Suprapubic skin (tissue), 4 donors: ENCODE measurements around the gene BICC1. TPM values are rescaled to one million over a fixed set of nuclear protein-coding genes. Genes with fewer than 3 reads are reported as not detected.

ENCODE experiments used
- DNase-seq, 2 donors: peaks; one replicate each; pipeline ENCODE4 v3.0.0-alpha.2; 2019; ENCODE audit warnings: low spot score in 2 of 2
- H3K27ac ChIP-seq: fragments of 200-600 bp; sonication (generic); one replicate; pipeline ENCODE4 v1.5.1; 2019
- H3K27me3 ChIP-seq: fragments of 200-600 bp; sonication (generic); one replicate; pipeline ENCODE4 v1.5.1; 2019
- H3K36me3 ChIP-seq: fragments of 200-600 bp; sonication (generic); one replicate; pipeline ENCODE4 v1.5.1; 2019
- H3K4me1 ChIP-seq: fragments of 200-600 bp; sonication (generic); one replicate; pipeline ENCODE4 v1.5.1; 2019
- H3K4me3 ChIP-seq: fragments of 200-600 bp; sonication (generic); one replicate; pipeline ENCODE4 v1.5.1; 2019; ENCODE audit warnings: mild to moderate bottlenecking
- H3K9me3 ChIP-seq: fragments of 200-600 bp; sonication (generic); one replicate; pipeline ENCODE4 v1.5.1; 2019
- CTCF ChIP-seq, 2 donors: fragments of 200-600 bp in 1 of 2; fragments of 450-650 bp in 1 of 2; sonication (generic) in 1 of 2; IDR thresholded peaks; one replicate each; pipeline ENCODE4 v1.5.1; 2016 to 2019; ENCODE audit warnings: antibody characterized with exemption in 2 of 2, mild to moderate bottlenecking in 1 of 2, moderate library complexity in 1 of 2
- EP300 ChIP-seq: sonication (generic); formaldehyde crosslinking; IDR thresholded peaks from one replicate; pipeline ENCODE4 v1.6.1; 2017; ENCODE audit warnings: antibody characterized with exemption
- POLR2A ChIP-seq, 2 donors: fragments of 450-650 bp; IDR thresholded peaks; one replicate each; pipeline ENCODE4 v1.6.1; 2017; ENCODE audit warnings: antibody characterized with exemption in 2 of 2, mild to moderate bottlenecking in 2 of 2, moderate library complexity in 2 of 2
- POLR2AphosphoS5 ChIP-seq, 3 donors: sonication (generic); formaldehyde crosslinking; IDR thresholded peaks; one replicate each; pipeline ENCODE4 v1.6.1; 2017; ENCODE audit warnings: antibody characterized with exemption in 3 of 3
- WGBS: methylation state at CpG from one replicate; pipeline ENCODE4 v1.1.5; 2018; 5-methylcytosine and 5-hydroxymethylcytosine counted together
- total RNA-seq, 4 donors: library from RNA; depleted of rRNA; stranded (reverse); fragments of >200 nt; gene quantifications; one replicate each; pipeline ENCODE4 v1.1.0, GENCODE V29; 2016

BICC1 gene
- total RNA-seq, 4 donors from 2014 or later, result 2.4 to 6.9 (median 3.5) TPM

GRCh38 chr10:58627392-58627791 lies 114.7 kb downstream of the BICC1 start:
- no peak for TF ChIP-seq EP300
- Histone ChIP-seq H3K27me3 (no peaks in the 10 kb centered on the region), H3K27ac (no peak overlapping the region), H3K9me3 (no peaks in the 10 kb centered on the region), H3K4me3 (no peak overlapping the region), H3K4me1 (no peaks in the 10 kb centered on the region), H3K36me3 (no peaks in the 10 kb centered on the region)
- 86% methylated on average over 6 of the region's 6 CpGs for WGBS
- DNase-seq, result no peak

- H3K4me1 ChIP-seq, result no peaks in the 10 kb centered on the region
- no peaks in the 10 kb centered on the region for H3K9me3 ChIP-seq
- no peak for DNase-seq
- no peak overlapping the region for H3K4me3 ChIP-seq
- TF ChIP-seq EP300, result no peak
- no peak for TF ChIP-seq CTCF (IDR thresholded peaks at IDR 0.05)
- no peak for TF ChIP-seq POLR2AphosphoS5 (IDR thresholded peaks at IDR 0.05)
- WGBS, result 51% methylated on average over 2 of the region's 2 CpGs
- H3K27ac ChIP-seq, result no peak overlapping the region
- no peaks in the 10 kb centered on the region for H3K27me3 ChIP-seq
- no peaks in the 10 kb centered on the region for H3K36me3 ChIP-seq
Observed at GRCh38 chr10:58631715-58632114, 119.0 kb downstream of the BICC1 start.

GRCh38 chr10:58632216-58632615 lies 119.5 kb downstream of the BICC1 start:
- DNase-seq, result no peak
- no peaks in the 10 kb centered on the region for H3K36me3 ChIP-seq
- no peaks in the 10 kb centered on the region for H3K27me3 ChIP-seq
- no peak overlapping the region for H3K27ac ChIP-seq
- H3K4me1 ChIP-seq, result peaks cover under 1% of the 10 kb centered on the region
- 87% methylated on average over 4 of the region's 4 CpGs for WGBS
- no peak overlapping the region for H3K4me3 ChIP-seq
- H3K9me3 ChIP-seq, result no peaks in the 10 kb centered on the region
- TF ChIP-seq CTCF (IDR thresholded peaks at IDR 0.05) (no peak), POLR2A (IDR thresholded peaks at IDR 0.05) (no peak), EP300 (no peak), POLR2AphosphoS5 (IDR thresholded peaks at IDR 0.05) (no peak)

- no peak overlapping the region for H3K4me3 ChIP-seq
- no peaks in the 10 kb centered on the region for H3K9me3 ChIP-seq
- no peaks in the 10 kb centered on the region for H3K36me3 ChIP-seq
- no peaks in the 10 kb centered on the region for H3K27me3 ChIP-seq
- TF ChIP-seq POLR2A (IDR thresholded peaks at IDR 0.05), result no peak
- no peak for TF ChIP-seq CTCF (IDR thresholded peaks at IDR 0.05)
- TF ChIP-seq POLR2AphosphoS5 (IDR thresholded peaks at IDR 0.05), result peak in 1 of 3 donors; percentile 16
- DNase-seq, result no peak
- 46% methylated on average over 5 of the region's 5 CpGs for WGBS
- H3K4me1 ChIP-seq, result peaks cover 23% of the 10 kb centered on the region
- no peak overlapping the region for H3K27ac ChIP-seq
Observed at GRCh38 chr10:58637352-58637751, 124.7 kb downstream of the BICC1 start.

GRCh38 chr10:58638388-58638787 lies 125.7 kb downstream of the BICC1 start:
- WGBS, result 78% methylated on average over 5 of the region's 5 CpGs
- Histone ChIP-seq H3K9me3 (no peaks in the 10 kb centered on the region), H3K4me1 (peaks cover 28% of the 10 kb centered on the region), H3K4me3 (no peak overlapping the region), H3K27ac (no peak overlapping the region), H3K36me3 (no peaks in the 10 kb centered on the region), H3K27me3 (no peaks in the 10 kb centered on the region)
- TF ChIP-seq POLR2A (IDR thresholded peaks at IDR 0.05) (no peak), CTCF (IDR thresholded peaks at IDR 0.05) (no peak)
- DNase-seq, result no peak

GRCh38 chr10:58641095-58641531 lies 128.4 kb downstream of the BICC1 start:
- no peak for DNase-seq
- peaks cover 44% of the 10 kb centered on the region for H3K4me1 ChIP-seq
- TF ChIP-seq POLR2A (IDR thresholded peaks at IDR 0.05), result no peak
- TF ChIP-seq POLR2AphosphoS5 (IDR thresholded peaks at IDR 0.05), result peak in 2 of 3 donors; percentile 32 to 66
- H3K36me3 ChIP-seq, result no peaks in the 10 kb centered on the region
- no peaks in the 10 kb centered on the region for H3K27me3 ChIP-seq
- H3K9me3 ChIP-seq, result no peaks in the 10 kb centered on the region
- WGBS, result 24% methylated on average over 5 of the region's 5 CpGs
- H3K27ac ChIP-seq, result peak overlapping the region; percentile 57
- H3K4me3 ChIP-seq, result no peak overlapping the region
